Activated CD4-positive, alpha-beta T cell treated with anti-CD3 and anti-CD28 coated beads, Interleukin-2, amount 10 ng/mL, durations not matched to agents 7 days and 5 days (primary cell): ENCODE data around the gene RPS19BP1. TPM values are rescaled to one million over a fixed set of nuclear protein-coding genes. Genes with fewer than 3 reads are reported as not detected.
"Not testable (repeated sequence)": the region's sequence is repeated elsewhere in the genome, so short reads cannot be mapped to it uniquely, and the experiment has no call there.

Experiments
- CTCF ChIA-PET: fragments of 350-600 bp; sonication (Branson Sonifier 250); formaldehyde crosslinking; loops from one replicate; lab custom pipeline; 2021; ENCODE audit warnings: antibody characterized with exemption; lab: Charles Lee
- POLR2A ChIA-PET: fragments of 350-600 bp; sonication (Branson Sonifier 250); formaldehyde crosslinking; loops from one replicate; lab custom pipeline; 2021; ENCODE audit warnings: antibody characterized with exemption; lab: Charles Lee
- DNase-seq: peaks from one replicate; pipeline ENCODE4 v3.0.0-alpha.2; 2020
- H3K27ac Mint-ChIP-seq: one replicate; pipeline ENCODE4 v1.8.0; 2021; ENCODE audit warnings: mild to moderate bottlenecking, moderate library complexity, mixed read lengths
- H3K27me3 Mint-ChIP-seq: one replicate; pipeline ENCODE4 v1.8.0; 2021; ENCODE audit warnings: mixed read lengths
- H3K36me3 Mint-ChIP-seq: one replicate; pipeline ENCODE4 v1.8.0; 2021; ENCODE audit warnings: low read depth, mixed read lengths
- H3K4me1 Mint-ChIP-seq: one replicate; pipeline ENCODE4 v1.8.0; 2021; ENCODE audit warnings: mixed read lengths
- H3K4me3 Mint-ChIP-seq: one replicate; pipeline ENCODE4 v1.8.0; 2021; ENCODE audit warnings: mild to moderate bottlenecking, moderate library complexity, mixed read lengths
- H3K9me3 Mint-ChIP-seq: one replicate; pipeline ENCODE4 v1.8.0; 2021; ENCODE audit warnings: mixed read lengths
- total RNA-seq, 2 experiments: library from RNA; stranded (reverse); gene quantifications; one replicate each; pipeline ENCODE4 v1.2.3, GENCODE V29; 2021

Gene RPS19BP1
- total RNA-seq, 2 experiments from 2014 or later, result 51.8 to 69.3 TPM

GRCh38 chr22:39517470-39517869 is 15.1 kb downstream of the RPS19BP1 start:
- no peak overlapping the region for H3K4me3 Mint-ChIP-seq
- H3K9me3 Mint-ChIP-seq, result no peaks in the 10 kb centered on the region
- no peak for DNase-seq
- H3K27me3 Mint-ChIP-seq, result peaks cover 1% of the 10 kb centered on the region
- ChIA-PET POLR2A (no interaction called here), CTCF (interaction anchor here (0.9 to 5.5 kb wide), 7 partner anchors 12 to 200 kb away, joined by 3 to 54 read pairs (median 4); partner anchors contain the start of genes MIEF1 and RPS19BP1)
- H3K36me3 Mint-ChIP-seq, result peaks cover 65% of the 10 kb centered on the region
- H3K4me1 Mint-ChIP-seq, result peaks cover 50% of the 10 kb centered on the region
- no peak overlapping the region for H3K27ac Mint-ChIP-seq

GRCh38 chr22:39515266-39516050 is 17.1 kb downstream of the RPS19BP1 start:
- POLR2A ChIA-PET, result interaction anchor here (0.7 kb wide), 1 partner anchor 9 kb away, joined by 3 read pairs; no protein-coding TSS in a partner anchor

DNA sequence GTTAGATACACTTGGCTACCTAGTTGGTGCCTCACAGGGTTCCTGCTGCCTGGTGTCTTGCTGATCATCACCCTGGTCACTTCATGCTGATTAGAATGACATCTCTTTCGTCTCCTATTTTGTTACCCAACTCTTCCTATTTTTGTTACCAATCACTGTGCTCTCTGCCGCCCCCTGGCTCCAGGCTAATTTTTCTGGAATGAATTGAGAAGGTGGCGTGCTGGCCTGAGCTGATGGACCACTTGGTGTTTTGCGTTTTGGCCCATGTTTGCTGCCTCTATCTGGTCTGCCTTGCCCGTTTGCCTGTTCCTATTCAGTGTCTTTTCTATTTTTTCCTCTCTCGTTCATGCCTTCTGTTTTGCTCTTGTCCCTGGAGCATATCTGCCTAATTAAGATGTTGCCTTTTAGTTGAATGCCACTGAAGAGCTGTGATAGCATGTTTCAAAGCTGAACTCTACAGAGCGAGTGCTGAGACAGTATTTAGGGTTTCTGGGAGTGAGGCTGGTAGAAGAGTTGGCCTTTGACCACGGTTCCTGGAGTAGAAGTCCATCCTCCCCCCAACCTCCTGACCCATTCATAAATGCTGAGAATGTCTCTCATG is 18.1 kb downstream of the RPS19BP1 start:
- Mint-ChIP-seq H3K9me3 (no peaks in the 10 kb centered on the region), H3K27me3 (no peaks in the 10 kb centered on the region), H3K27ac (no peak overlapping the region), H3K36me3 (peaks cover 58% of the 10 kb centered on the region), H3K4me3 (no peak overlapping the region), H3K4me1 (peaks cover 40% of the 10 kb centered on the region)
- ChIA-PET CTCF (interaction anchor here (0.9 to 5.5 kb wide), 12 partner anchors 8 to 195 kb away, joined by 3 to 54 read pairs (median 4); partner anchors contain the start of genes MIEF1, RPL3 and RPS19BP1), POLR2A (interaction anchor here (0.7 kb wide), 1 partner anchor 10 kb away, joined by 3 read pairs; no protein-coding TSS in a partner anchor)
- peak; percentile 65 for DNase-seq

More at GRCh38 chr22:39515266-39516050, 17.1 kb downstream of the RPS19BP1 start:
- peaks cover 56% of the 10 kb centered on the region for H3K36me3 Mint-ChIP-seq
- H3K9me3 Mint-ChIP-seq, result no peaks in the 10 kb centered on the region
- peaks cover 39% of the 10 kb centered on the region for H3K4me1 Mint-ChIP-seq
- peak overlapping the region; percentile 58 for H3K27ac Mint-ChIP-seq
- DNase-seq, result no peak
- peaks cover 1% of the 10 kb centered on the region for H3K27me3 Mint-ChIP-seq
- no peak overlapping the region for H3K4me3 Mint-ChIP-seq
- CTCF ChIA-PET, result interaction anchor here (0.9 to 5.5 kb wide), 11 partner anchors 7 to 529 kb away, joined by 3 to 54 read pairs (median 5); partner anchors contain the start of genes MIEF1, RPL3 and RPS19BP1

GRCh38 chr22:39513791-39514190 is 18.8 kb downstream of the RPS19BP1 start:
- no peak overlapping the region for H3K27ac Mint-ChIP-seq
- H3K36me3 Mint-ChIP-seq, result peaks cover 63% of the 10 kb centered on the region
- ChIA-PET CTCF (interaction anchor here (0.9 to 5.5 kb wide), 8 partner anchors 10 to 176 kb away, joined by 3 to 54 read pairs (median 4); partner anchors contain the start of gene RPS19BP1), POLR2A (no interaction called here)
- H3K4me1 Mint-ChIP-seq, result peaks cover 34% of the 10 kb centered on the region
- no peak for DNase-seq
- H3K4me3 Mint-ChIP-seq, result no peak overlapping the region
- H3K9me3 Mint-ChIP-seq, result no peaks in the 10 kb centered on the region
- no peaks in the 10 kb centered on the region for H3K27me3 Mint-ChIP-seq

- Mint-ChIP-seq H3K27me3 (no peaks in the 10 kb centered on the region), H3K27ac (no peak overlapping the region), H3K36me3 (peaks cover 63% of the 10 kb centered on the region), H3K9me3 (no peaks in the 10 kb centered on the region), H3K4me3 (no peak overlapping the region), H3K4me1 (peaks cover 32% of the 10 kb centered on the region)
- POLR2A ChIA-PET, result interaction anchor here (1.8 kb wide), 1 partner anchor 8 kb away, joined by 5 read pairs; the partner anchor contains the start of gene ATF4
- DNase-seq, result no peak
- CTCF ChIA-PET, result interaction anchor here (0.5 to 2.2 kb wide), 3 partner anchors 17 to 633 kb away, joined by 3 to 5 read pairs (median 4); no protein-coding TSS in a partner anchor
These were observed 20.5 kb downstream of the RPS19BP1 start for GRCh38 chr22:39512026-39512425.

- POLR2A ChIA-PET, result interaction anchor here (1.8 kb wide), 1 partner anchor 9 kb away, joined by 5 read pairs; the partner anchor contains the start of gene ATF4
- CTCF ChIA-PET, result interaction anchor here (1.1 to 2.2 kb wide), 3 partner anchors 9 to 167 kb away, joined by 3 to 5 read pairs (median 4); partner anchors contain the start of gene MIEF1
- Mint-ChIP-seq H3K27me3 (no peaks in the 10 kb centered on the region), H3K27ac (no peak overlapping the region), H3K4me3 (no peak overlapping the region), H3K9me3 (no peaks in the 10 kb centered on the region), H3K4me1 (peaks cover 36% of the 10 kb centered on the region), H3K36me3 (peaks cover 67% of the 10 kb centered on the region)
- no peak for DNase-seq
These were observed 21.3 kb downstream of the RPS19BP1 start for GRCh38 chr22:39511226-39511625.

GRCh38 chr22:39510529-39511149 is 21.9 kb downstream of the RPS19BP1 start:
- ChIA-PET POLR2A (interaction anchor here (1.8 kb wide), 1 partner anchor 9 kb away, joined by 5 read pairs; the partner anchor contains the start of gene ATF4), CTCF (interaction anchor here (0.6 to 1.3 kb wide), 3 partner anchors 9 to 167 kb away, joined by 3 to 4 read pairs (median 3); partner anchors contain the start of gene MIEF1)
- Mint-ChIP-seq H3K27me3 (no peaks in the 10 kb centered on the region), H3K27ac (no peak overlapping the region), H3K4me1 (peaks cover 36% of the 10 kb centered on the region), H3K9me3 (no peaks in the 10 kb centered on the region), H3K36me3 (peaks cover 67% of the 10 kb centered on the region), H3K4me3 (no peak overlapping the region)
- DNase-seq, result no peak

DNA sequence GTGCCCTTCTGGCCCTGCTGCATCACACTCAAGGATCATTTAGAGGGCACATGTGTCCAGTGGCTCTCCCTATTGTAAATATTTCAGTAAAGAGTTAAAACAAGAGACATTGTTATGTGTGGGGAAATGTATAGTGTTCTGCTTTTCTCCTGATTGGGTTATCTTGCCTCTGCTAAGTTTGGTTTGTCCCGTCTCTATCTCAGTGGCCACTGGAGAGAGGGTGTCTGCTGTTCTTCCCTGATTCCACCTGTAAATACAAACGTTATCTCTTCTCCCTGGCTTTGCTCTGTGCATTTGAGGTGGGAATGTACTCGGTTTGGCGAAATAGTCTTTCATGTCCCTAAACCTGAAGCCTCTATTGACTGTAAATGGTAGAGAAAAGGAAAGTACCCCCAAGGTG is 24.2 kb downstream of the RPS19BP1 start:
- no peak overlapping the region for H3K27ac Mint-ChIP-seq
- peaks cover 39% of the 10 kb centered on the region for H3K4me1 Mint-ChIP-seq
- no peak for DNase-seq
- ChIA-PET CTCF (interaction anchor here (0.9 kb wide), 1 partner anchor 12 kb away, joined by 3 read pairs; no protein-coding TSS in a partner anchor), POLR2A (no interaction called here)
- peaks cover 57% of the 10 kb centered on the region for H3K36me3 Mint-ChIP-seq
- no peaks in the 10 kb centered on the region for H3K27me3 Mint-ChIP-seq
- no peaks in the 10 kb centered on the region for H3K9me3 Mint-ChIP-seq
- H3K4me3 Mint-ChIP-seq, result no peak overlapping the region

- H3K4me1 Mint-ChIP-seq, result peaks cover 40% of the 10 kb centered on the region
- POLR2A ChIA-PET, H3K9me3 Mint-ChIP-seq, H3K4me3 Mint-ChIP-seq, DNase-seq, H3K27ac Mint-ChIP-seq, H3K27me3 Mint-ChIP-seq: not testable (repeated sequence)
- CTCF ChIA-PET, result interaction anchor here (1.0 kb wide), 1 partner anchor 11 kb away, joined by 3 read pairs; no protein-coding TSS in a partner anchor
- H3K36me3 Mint-ChIP-seq, result peaks cover 52% of the 10 kb centered on the region
These were observed 25.5 kb downstream of the RPS19BP1 start for GRCh38 chr22:39507021-39507420.

DNA sequence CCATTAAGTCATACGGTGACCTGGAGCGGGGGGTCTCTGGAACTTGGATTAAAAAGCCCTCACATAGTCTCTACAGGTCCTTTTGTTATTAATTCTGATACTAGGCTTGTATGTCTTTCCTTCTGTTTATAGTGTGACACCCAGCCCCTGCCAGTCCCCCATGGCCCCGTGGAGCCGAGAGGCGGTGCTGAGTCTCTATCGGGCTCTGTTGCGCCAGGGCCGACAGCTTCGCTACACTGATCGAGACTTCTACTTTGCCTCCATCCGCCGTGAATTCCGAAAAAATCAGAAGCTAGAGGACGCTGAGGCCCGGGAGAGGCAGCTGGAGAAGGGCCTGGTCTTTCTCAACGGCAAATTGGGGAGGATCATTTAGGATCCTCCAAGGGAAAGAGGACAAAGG is 28.5 kb downstream of the RPS19BP1 start:
- H3K27ac Mint-ChIP-seq, result no peak overlapping the region
- H3K4me3 Mint-ChIP-seq, result peak overlapping the region; percentile 96
- no peak for DNase-seq
- POLR2A ChIA-PET, result interaction anchor here (2.5 kb wide), 1 partner anchor 16 kb away, joined by 16 read pairs; the partner anchor contains the start of gene ATF4
- H3K27me3 Mint-ChIP-seq, result peaks cover 3% of the 10 kb centered on the region
- H3K36me3 Mint-ChIP-seq, result peaks cover 32% of the 10 kb centered on the region
- CTCF ChIA-PET, result interaction anchor here (1.1 to 1.7 kb wide), 4 partner anchors 10 to 182 kb away, joined by 3 to 5 read pairs (median 4); partner anchors contain the start of gene ATF4
- H3K4me1 Mint-ChIP-seq, result peaks cover 45% of the 10 kb centered on the region
- no peaks in the 10 kb centered on the region for H3K9me3 Mint-ChIP-seq

GRCh38 chr22:39503630-39504029 is 28.9 kb downstream of the RPS19BP1 start:
- Mint-ChIP-seq H3K4me3 (peak overlapping the region; percentile 96), H3K27me3 (peaks cover 3% of the 10 kb centered on the region), H3K9me3 (no peaks in the 10 kb centered on the region), H3K4me1 (peaks cover 43% of the 10 kb centered on the region), H3K36me3 (peaks cover 29% of the 10 kb centered on the region), H3K27ac (peak overlapping the region; percentile 86)
- ChIA-PET CTCF (interaction anchor here (1.1 to 2.3 kb wide), 6 partner anchors 10 to 181 kb away, joined by 3 to 7 read pairs (median 5); partner anchors contain the start of gene ATF4), POLR2A (interaction anchor here (2.5 kb wide), 1 partner anchor 16 kb away, joined by 16 read pairs; the partner anchor contains the start of gene ATF4)
- DNase-seq, result no peak
